Measurements from ENCODE around the gene USP12. TPM values are rescaled to one million over a fixed set of nuclear protein-coding genes. Genes with fewer than 3 reads are reported as not detected.
"Not testable (repeated sequence)": the region's sequence is repeated elsewhere in the genome, so short reads cannot be mapped to it uniquely, and the experiment has no call there.

Gene USP12
- total and polyA plus RNA-seq, 4 donors: 5.7 to 43.7 (median 11.9) TPM

DNA sequence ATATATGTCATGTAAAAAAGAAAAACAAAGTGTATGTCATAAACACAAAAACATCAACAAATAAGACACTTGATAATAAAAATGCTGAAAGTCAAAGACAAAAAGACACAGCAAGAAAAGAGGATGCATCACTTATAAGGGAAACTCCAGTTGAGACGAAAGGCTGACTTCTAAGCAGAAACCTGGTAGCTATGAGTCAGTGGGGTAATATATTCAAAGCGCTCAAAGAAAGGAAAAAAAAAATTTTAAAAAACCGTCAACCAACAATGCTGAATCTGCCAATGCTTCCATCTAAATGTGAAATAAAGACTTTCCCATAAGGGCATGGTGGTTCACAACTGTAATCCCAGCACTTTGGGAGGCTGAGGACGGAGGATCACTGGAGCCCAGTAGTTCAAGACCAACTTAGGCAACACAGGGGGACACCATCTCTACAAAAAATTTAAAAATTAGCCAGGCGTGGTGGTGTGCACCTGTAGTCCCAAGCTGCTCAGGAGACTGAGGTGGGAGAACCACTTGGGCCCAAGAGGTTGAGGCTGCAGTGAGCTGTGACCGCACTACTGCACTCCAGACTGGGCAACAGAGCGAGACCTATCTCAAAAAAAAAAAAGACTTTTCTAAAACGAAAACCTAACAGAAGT lies 24.0 kb downstream of the USP12 start (continued):
- TF ChIP-seq FOXA1 (IDR thresholded peaks at IDR 0.05) (no peak), EGR1 (IDR thresholded peaks at IDR 0.05; ENCODE audit: low read depth in 2 of 2) (no peak)

DNA sequence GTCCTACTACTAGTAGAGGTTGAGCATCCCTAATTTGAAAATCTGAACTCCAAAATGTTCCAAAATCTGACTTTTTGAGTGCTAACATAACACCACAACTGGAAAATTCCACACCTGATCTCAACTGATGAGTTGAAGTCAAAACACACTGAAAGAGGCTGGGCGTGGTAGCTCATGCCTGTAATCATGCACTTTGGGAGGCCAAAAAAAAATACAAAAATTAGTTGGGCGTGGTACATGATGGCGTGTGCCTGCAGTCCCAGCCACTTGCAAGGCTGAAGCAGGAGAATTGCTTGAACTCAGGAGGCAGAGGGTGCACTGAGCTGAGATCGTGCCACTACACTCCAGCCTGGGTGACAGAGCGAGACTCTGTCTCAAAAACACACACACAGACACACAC lies 29.9 kb downstream of the USP12 start:
- DNase-seq (ENCODE audit: low spot score): no peak
- no peak overlapping the region for H3K27ac ChIP-seq (ENCODE audit: low read depth in 1 of 2, low read length in 2 of 2)
- no peaks in the 10 kb centered on the region for H3K36me3 ChIP-seq (ENCODE audit: control insufficient read depth in 4 of 4, insufficient read depth in 3 of 4, low read depth in 1 of 4, low read length in 3 of 4)
- TF ChIP-seq YY1 (IDR thresholded peaks at IDR 0.05): no peak
- TF ChIP-seq, protein P1, sequence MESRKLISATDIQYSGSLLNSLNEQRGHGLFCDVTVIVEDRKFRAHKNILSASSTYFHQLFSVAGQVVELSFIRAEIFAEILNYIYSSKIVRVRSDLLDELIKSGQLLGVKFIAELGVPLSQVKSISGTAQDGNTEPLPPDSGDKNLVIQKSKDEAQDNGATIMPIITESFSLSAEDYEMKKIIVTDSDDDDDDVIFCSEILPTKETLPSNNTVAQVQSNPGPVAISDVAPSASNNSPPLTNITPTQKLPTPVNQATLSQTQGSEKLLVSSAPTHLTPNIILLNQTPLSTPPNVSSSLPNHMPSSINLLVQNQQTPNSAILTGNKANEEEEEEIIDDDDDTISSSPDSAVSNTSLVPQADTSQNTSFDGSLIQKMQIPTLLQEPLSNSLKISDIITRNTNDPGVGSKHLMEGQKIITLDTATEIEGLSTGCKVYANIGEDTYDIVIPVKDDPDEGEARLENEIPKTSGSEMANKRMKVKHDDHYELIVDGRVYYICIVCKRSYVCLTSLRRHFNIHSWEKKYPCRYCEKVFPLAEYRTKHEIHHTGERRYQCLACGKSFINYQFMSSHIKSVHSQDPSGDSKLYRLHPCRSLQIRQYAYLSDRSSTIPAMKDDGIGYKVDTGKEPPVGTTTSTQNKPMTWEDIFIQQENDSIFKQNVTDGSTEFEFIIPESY (IDR thresholded peaks at IDR 0.05): no peak
- no peak for TF ChIP-seq EGR1 (IDR thresholded peaks at IDR 0.05; ENCODE audit: low read depth in 2 of 2)
- TF ChIP-seq, protein P2, sequence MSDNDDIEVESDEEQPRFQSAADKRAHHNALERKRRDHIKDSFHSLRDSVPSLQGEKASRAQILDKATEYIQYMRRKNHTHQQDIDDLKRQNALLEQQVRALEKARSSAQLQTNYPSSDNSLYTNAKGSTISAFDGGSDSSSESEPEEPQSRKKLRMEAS (IDR thresholded peaks at IDR 0.05): no peak
- no peak for TF ChIP-seq RAD21 (IDR thresholded peaks at IDR 0.05)
- TF ChIP-seq RXRA (IDR thresholded peaks at IDR 0.05): no peak
- TF ChIP-seq HNF4A (conservative IDR thresholded peaks at IDR 0.05): no peak
- TF ChIP-seq, protein P3, sequence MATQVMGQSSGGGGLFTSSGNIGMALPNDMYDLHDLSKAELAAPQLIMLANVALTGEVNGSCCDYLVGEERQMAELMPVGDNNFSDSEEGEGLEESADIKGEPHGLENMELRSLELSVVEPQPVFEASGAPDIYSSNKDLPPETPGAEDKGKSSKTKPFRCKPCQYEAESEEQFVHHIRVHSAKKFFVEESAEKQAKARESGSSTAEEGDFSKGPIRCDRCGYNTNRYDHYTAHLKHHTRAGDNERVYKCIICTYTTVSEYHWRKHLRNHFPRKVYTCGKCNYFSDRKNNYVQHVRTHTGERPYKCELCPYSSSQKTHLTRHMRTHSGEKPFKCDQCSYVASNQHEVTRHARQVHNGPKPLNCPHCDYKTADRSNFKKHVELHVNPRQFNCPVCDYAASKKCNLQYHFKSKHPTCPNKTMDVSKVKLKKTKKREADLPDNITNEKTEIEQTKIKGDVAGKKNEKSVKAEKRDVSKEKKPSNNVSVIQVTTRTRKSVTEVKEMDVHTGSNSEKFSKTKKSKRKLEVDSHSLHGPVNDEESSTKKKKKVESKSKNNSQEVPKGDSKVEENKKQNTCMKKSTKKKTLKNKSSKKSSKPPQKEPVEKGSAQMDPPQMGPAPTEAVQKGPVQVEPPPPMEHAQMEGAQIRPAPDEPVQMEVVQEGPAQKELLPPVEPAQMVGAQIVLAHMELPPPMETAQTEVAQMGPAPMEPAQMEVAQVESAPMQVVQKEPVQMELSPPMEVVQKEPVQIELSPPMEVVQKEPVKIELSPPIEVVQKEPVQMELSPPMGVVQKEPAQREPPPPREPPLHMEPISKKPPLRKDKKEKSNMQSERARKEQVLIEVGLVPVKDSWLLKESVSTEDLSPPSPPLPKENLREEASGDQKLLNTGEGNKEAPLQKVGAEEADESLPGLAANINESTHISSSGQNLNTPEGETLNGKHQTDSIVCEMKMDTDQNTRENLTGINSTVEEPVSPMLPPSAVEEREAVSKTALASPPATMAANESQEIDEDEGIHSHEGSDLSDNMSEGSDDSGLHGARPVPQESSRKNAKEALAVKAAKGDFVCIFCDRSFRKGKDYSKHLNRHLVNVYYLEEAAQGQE (IDR thresholded peaks at IDR 0.05): no peak
- TF ChIP-seq, protein P4, sequence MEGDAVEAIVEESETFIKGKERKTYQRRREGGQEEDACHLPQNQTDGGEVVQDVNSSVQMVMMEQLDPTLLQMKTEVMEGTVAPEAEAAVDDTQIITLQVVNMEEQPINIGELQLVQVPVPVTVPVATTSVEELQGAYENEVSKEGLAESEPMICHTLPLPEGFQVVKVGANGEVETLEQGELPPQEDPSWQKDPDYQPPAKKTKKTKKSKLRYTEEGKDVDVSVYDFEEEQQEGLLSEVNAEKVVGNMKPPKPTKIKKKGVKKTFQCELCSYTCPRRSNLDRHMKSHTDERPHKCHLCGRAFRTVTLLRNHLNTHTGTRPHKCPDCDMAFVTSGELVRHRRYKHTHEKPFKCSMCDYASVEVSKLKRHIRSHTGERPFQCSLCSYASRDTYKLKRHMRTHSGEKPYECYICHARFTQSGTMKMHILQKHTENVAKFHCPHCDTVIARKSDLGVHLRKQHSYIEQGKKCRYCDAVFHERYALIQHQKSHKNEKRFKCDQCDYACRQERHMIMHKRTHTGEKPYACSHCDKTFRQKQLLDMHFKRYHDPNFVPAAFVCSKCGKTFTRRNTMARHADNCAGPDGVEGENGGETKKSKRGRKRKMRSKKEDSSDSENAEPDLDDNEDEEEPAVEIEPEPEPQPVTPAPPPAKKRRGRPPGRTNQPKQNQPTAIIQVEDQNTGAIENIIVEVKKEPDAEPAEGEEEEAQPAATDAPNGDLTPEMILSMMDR (IDR thresholded peaks at IDR 0.05; ENCODE audit: low read depth, low read length, missing input control): no peak
- TF ChIP-seq GABPA (IDR thresholded peaks at IDR 0.05 in 1 of 2, conservative IDR thresholded peaks at IDR 0.05 in 1 of 2): no peak
- TF ChIP-seq FOXA2 (IDR thresholded peaks at IDR 0.05): no peak
- TF ChIP-seq, protein P5, sequence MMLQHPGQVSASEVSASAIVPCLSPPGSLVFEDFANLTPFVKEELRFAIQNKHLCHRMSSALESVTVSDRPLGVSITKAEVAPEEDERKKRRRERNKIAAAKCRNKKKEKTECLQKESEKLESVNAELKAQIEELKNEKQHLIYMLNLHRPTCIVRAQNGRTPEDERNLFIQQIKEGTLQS (IDR thresholded peaks at IDR 0.05): no peak
- no peak for TF ChIP-seq TAF1 (conservative IDR thresholded peaks at IDR 0.05)
- TF ChIP-seq JUND (IDR thresholded peaks at IDR 0.05): no peak
- TF ChIP-seq SP1 (IDR thresholded peaks at IDR 0.05): no peak
- peaks cover 0 to 2% (median 0%) of the 10 kb centered on the region in 4 donors for H3K9me3 ChIP-seq (ENCODE audit: control insufficient read depth in 4 of 4, low read length in 3 of 4)
- H3K4me1 ChIP-seq (ENCODE audit: control insufficient read depth in 4 of 4, insufficient read depth in 4 of 4, low read length in 3 of 4): peaks cover 3 to 12% (median 7%) of the 10 kb centered on the region in 4 donors
- no peak overlapping the region for H3K4me3 ChIP-seq (ENCODE audit: low read depth in 1 of 3, low read length in 3 of 3)
- WGBS: 97% methylated on average over 5 of the region's 5 CpGs
- H3K27me3 ChIP-seq (ENCODE audit: control insufficient read depth in 4 of 4, insufficient read depth in 4 of 4, low read length in 3 of 4): no peaks in the 10 kb centered on the region
- no peak overlapping the region for H3K9ac ChIP-seq (ENCODE audit: low read depth in 1 of 2, low read length in 2 of 2)

DNA sequence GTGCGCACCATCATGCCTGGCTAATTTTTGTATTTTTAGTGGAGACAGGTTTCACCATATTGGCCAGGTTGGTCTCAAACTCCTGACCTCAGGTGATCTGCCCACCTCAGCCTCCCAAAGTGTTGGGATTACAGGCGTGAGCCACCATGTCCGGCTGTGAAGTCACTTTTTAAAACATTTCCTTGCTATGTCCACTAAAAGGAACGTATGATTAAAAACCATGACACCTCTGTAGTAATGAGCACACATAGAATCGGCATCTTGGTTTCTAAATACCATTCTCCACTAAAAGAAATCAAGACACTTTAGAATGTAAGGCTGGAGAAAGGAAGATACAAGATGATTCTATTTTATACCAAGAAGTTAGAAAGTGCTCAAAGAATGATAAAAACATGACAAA lies 30.5 kb downstream of the USP12 start:
- H3K27ac ChIP-seq (ENCODE audit: low read depth in 1 of 2, low read length in 2 of 2); H3K36me3 ChIP-seq (ENCODE audit: control insufficient read depth in 4 of 4, insufficient read depth in 3 of 4, low read depth in 1 of 4, low read length in 3 of 4); H3K27me3 ChIP-seq (ENCODE audit: control insufficient read depth in 4 of 4, insufficient read depth in 4 of 4, low read length in 3 of 4); H3K9ac ChIP-seq (ENCODE audit: low read depth in 1 of 2, low read length in 2 of 2); H3K9me3 ChIP-seq (ENCODE audit: control insufficient read depth in 4 of 4, low read length in 3 of 4); H3K4me3 ChIP-seq (ENCODE audit: low read depth in 1 of 3, low read length in 3 of 3); DNase-seq (ENCODE audit: low spot score): not testable (repeated sequence)
- WGBS: 96% methylated on average over 5 of the region's 5 CpGs
- peaks cover 3 to 14% (median 5%) of the 10 kb centered on the region in 4 donors for H3K4me1 ChIP-seq (ENCODE audit: control insufficient read depth in 4 of 4, insufficient read depth in 4 of 4, low read length in 3 of 4)

All from liver (tissue), 9 donors.